GM23248 (cell line): ENCODE measurements around the gene GNAI1.

Experiments
- EZH2 ChIP-seq: fragments of 200-600 bp; sonication (generic); IDR thresholded peaks from 2 replicates; pipeline ENCODE4 v1.6.1; 2018; ENCODE audit warnings: antibody characterized with exemption, mild to moderate bottlenecking; ENCODE audit not compliant: insufficient read depth, poor library complexity, severe bottlenecking
- EZH2phosphoT487 ChIP-seq: fragments of 200-600 bp; sonication (generic); IDR thresholded peaks from 2 replicates; pipeline ENCODE4 v1.6.1; 2018; ENCODE audit warnings: antibody characterized with exemption, moderate library complexity, mild to moderate bottlenecking, low read depth; ENCODE audit not compliant: insufficient read depth

DNA sequence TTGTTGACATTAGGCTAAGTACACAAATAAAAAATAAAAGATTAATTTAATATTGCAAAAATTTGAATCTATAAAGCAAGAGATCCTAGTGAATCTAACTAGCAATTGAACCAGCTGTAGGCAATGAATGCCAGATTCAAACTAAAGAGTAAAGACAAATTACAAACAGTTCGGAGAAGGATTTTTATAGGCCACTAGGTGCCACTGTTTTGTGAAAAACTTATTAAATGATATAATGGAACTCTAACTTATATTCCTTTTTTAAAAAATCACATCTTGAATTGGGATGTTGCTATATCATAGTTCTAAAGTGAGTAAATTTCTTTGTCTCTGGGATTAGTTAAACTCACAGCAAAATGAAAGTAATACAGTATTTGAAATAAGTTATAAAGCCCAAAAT is 39.1 kb upstream of the GNAI1 start:
- TF ChIP-seq EZH2: no peak
- no peak for TF ChIP-seq EZH2phosphoT487
